Retinal pigment epithelial cell (primary cell): ENCODE data around the gene ERC2.

ENCODE experiments used
- DNase-seq: peaks from one replicate; pipeline ENCODE4 v3.0.0-alpha.2; 2010; ENCODE audit warnings: low read depth
- H3K4me3 ChIP-seq: 2 replicates; pipeline ENCODE4 v1.5.1; 2011; ENCODE audit warnings: mild to moderate bottlenecking, low read length, control low read depth, moderate library complexity
- CTCF ChIP-seq: conservative IDR thresholded peaks from 2 replicates; pipeline ENCODE4 v1.5.1; 2011; ENCODE audit warnings: low read depth, low read length, control low read depth, inconsistent platforms

ERC2 gene

DNA sequence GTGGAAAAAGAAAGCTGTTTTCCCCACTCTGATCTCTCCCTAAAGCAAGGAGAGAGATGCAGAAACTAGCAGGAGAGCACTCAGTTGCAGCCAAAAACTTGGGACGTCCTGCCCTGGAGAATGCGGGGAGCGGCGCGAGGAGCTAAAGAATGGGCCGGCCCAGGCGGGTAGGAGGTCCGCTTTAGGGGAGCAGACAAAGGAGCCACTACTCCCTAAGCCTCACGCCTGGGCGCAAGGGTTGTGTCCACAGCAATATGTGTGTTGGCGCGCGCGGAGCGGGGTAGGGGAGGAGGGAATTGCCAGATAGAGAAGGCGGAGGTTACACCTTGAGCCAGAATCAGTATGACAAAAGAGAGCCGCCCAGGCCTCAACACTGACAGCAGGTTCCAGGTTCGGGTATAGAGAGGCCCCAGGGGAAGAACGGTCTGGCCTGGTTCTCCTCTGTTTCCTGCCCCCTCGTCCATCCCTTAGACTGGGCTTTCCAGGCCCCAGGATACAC, 984.0 kb downstream of the ERC2 start:
- DNase-seq: no peak
- no peak for TF ChIP-seq CTCF
- no peak overlapping the region for H3K4me3 ChIP-seq

DNA sequence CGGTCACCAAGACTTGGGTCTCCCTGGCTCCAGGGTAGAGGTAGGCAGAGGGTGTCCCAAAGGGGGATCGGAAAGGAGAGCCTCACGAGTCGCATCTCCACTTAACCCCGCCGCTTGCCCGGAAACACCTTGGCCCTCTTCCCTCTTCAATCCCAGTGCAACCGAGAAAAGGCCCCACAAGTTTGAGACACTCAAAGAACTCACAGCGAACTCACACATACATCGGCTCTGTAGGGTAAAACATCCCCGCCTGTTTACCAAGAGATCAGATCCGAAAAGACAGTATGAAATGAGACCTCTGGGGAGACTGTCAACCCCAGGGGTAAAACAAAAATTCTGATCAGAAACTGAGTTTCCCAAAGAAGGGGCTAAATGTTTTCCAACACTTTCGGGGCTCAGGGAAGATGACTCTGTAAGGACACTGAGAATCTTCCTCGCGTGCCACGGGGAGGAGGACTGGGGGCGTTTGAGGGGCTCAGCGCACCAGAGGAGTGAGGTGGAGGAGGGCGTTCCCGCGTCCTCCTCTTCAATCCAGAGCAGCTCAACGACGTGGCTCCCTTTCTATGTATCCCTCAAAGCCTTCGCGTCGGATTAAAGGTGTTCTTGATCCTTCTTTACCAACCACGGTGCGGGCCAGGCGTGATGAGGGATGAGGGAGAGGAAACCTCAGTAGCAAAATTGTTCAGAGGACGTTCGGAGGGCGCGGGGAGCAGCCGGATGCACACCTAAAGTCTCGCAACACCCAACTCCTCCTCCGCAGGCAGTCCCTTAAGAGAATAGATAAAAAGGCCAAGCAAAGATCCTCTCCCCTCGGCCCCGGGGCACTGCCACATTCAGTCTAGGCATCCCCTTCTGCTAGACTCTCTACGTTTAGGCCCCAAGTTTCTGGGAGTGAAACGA, 984.8 kb downstream of the ERC2 start:
- no peak for DNase-seq
- H3K4me3 ChIP-seq: no peak overlapping the region
- no peak for TF ChIP-seq CTCF

- no peak for TF ChIP-seq CTCF
- H3K4me3 ChIP-seq: peak overlapping the region; percentile 60
- DNase-seq: no peak
Measured at GRCh38 chr3:55482496-55483195, 985.6 kb downstream of the ERC2 start.

DNA sequence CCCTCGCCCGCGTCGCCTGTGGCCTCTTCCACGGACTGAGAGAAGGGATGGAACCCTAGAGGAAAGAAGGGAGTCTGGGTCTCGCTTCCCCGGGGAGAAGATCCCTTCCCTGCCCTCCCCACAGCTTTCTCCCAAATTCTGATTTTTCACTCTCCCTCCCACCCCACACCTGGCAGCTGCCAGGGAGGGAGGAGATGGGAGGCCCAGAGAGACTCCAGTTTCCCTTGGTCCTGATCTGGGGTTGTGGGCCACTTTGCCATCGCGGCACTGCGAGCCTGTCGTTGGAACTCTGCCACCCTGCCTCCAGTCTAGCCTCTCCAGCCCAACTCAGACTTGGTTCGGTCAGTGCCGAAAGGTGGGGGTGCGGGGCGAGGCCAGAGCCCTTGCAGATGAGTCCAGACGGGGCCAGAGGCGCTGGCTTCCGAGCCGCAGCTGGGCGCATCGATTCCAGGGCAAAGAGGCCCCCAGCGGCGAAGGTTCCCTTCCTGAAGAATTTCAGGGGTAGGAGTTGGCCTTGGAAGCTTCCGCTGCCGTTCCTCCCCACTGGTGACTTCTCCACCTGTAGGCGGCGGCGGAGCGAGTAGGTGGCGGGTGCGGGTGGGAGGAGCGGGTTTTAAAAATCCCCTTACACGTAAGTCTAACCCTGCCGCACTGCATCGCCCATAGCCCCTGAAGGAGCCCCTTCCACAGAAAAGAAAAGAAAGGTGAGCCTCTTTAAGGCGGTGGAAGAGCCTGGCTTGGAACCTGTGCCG, 986.3 kb downstream of the ERC2 start:
- no peak for DNase-seq
- peak overlapping the region; percentile 60 for H3K4me3 ChIP-seq
- peak; percentile 27 for TF ChIP-seq CTCF

DNA sequence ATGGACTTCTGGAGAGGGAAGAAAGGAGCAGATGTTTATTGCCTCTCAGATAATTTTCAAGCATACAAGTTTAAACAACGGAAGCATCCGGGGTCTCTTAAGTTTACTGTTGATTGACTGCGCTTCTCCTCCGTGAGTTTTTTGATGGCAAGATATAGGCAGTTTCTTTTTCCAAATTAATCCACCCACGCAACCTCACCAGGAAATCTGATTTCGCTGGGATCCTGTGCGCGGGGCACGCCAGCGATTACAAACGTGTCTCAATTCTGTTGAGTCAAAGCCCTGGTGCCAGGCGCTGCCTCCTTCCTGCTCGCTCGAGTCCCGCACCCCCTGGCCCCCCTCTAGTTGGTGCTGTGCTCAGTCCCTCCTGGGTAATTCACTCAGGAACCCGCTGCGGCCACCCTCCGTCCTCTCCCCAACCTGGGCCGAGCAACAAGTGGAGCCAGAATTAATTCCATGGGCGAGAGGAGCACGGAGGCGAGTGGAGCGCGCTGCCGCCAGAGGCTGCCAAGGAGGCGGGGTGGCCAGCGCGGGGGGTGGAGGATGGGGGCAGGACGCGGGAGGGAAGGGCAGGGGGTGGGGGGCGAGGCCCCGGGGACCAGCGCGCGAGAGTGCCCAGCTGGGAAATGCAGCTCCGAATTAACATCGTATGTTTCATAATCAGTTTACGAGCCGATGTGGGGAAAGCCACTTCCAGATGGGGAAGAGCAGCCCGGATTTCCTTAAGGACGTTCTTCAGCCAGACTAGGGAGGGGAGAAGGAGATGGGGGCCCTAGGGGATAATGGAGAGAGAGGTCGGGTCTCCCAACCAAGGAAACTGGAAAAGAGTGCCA, 987.1 kb downstream of the ERC2 start:
- TF ChIP-seq CTCF: no peak
- no peak for DNase-seq
- H3K4me3 ChIP-seq: peak overlapping the region; percentile 60
